Lower leg skin (tissue), 4 donors: ENCODE data around the gene ZNF273. TPM values are rescaled to one million over a fixed set of nuclear protein-coding genes. Genes with fewer than 3 reads are reported as not detected.
A peak's percentile ranks its signal among the peaks of the same experiment; 100 is the strongest.
"Not testable (repeated sequence)": the region's sequence is repeated elsewhere in the genome, so short reads cannot be mapped to it uniquely, and the experiment has no call there.

ENCODE experiments used
- DNase-seq, 2 donors: peaks; one replicate each; pipeline ENCODE4 v3.0.0-alpha.2; 2019; ENCODE audit warnings: low spot score in 2 of 2
- H3K4me3 ChIP-seq: fragments of 200-600 bp; sonication (generic); 2 replicates; pipeline ENCODE4 v1.5.1; 2017; ENCODE audit warnings: mild to moderate bottlenecking, low read depth; ENCODE audit not compliant: poor library complexity, severe bottlenecking
- CTCF ChIP-seq, 3 donors: fragments of 450-650 bp; IDR thresholded peaks; one replicate each; pipeline ENCODE4 v1.5.1; 2016; ENCODE audit warnings: antibody characterized with exemption in 3 of 3, mild to moderate bottlenecking in 3 of 3, moderate library complexity in 2 of 3
- POLR2A ChIP-seq, 2 donors: fragments of 450-650 bp; IDR thresholded peaks; one replicate each; pipeline ENCODE4 v1.6.1; 2016 to 2017; ENCODE audit warnings: antibody characterized with exemption in 2 of 2, mild to moderate bottlenecking in 1 of 2, moderate library complexity in 1 of 2
- WGBS, 2 donors: methylation state at CpG; one replicate each; pipeline ENCODE4 v1.1.5; 2018; 5-methylcytosine and 5-hydroxymethylcytosine counted together
- intact Hi-C: fragments of 100-400 bp; cut with DNase I; formaldehyde crosslinking; loops from one replicate; pipeline ENCODE4 v1.15.0; 2023; ENCODE audit warnings: low total_unique reads
- total RNA-seq, 4 donors: library from RNA; depleted of rRNA; stranded (reverse); fragments of >200 nt; gene quantifications; one replicate each; pipeline ENCODE4 v1.1.0, GENCODE V29; 2016

ZNF273 gene
- total RNA-seq, 4 donors from 2014 or later: 61.3 to 224 (median 66.3) TPM

GRCh38 chr7:64886956-64887545 is 16.0 kb upstream of the ZNF273 start:
- 75 to 81% methylated on average over 4 of the region's 4 CpGs for WGBS, 2 donors
- intact Hi-C loops: no loop called here
- peak in 1 of 2 donors; percentile 53 for DNase-seq
- TF ChIP-seq CTCF (IDR thresholded peaks at IDR 0.05) (no peak), POLR2A (IDR thresholded peaks at IDR 0.05) (no peak)
- H3K4me3 ChIP-seq: no peak overlapping the region

DNA sequence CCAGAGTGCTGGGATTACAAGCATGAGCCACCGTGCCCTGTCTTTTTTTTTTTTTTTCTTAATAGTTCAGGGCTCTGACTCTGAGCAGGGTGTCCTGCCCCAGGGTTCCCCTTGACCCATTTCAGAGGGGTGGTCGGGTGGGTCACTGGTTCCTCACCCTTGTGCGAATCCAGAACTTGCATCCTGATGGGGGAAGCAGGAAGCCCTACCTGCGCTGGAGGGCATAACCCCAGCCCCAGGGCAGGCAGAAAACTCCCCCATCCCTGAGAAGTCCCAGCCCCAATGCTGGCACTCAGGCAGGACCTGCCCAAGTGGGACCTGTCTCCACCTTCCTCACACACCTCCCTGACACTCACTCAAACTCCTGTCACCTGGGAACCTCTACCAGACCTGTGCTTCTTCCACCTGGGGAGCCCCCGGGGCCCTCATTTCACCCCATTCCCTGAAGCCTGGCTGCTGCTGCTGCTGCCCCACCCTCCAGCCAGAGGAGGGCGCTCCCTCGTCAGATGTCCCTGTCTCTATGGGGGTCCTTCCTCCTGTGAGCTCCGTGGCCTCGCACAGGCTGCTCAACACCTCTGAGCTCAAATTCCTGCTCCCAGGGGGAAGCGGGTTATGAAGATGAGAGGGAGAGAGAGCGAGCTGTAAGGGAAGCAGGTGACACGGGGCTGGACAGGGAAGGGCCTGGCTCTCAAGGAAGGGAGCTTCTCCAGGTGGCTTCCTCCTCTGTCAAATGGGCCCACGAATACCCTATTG is 15.1 kb upstream of the ZNF273 start:
- 30 to 48% methylated on average over 13 of the region's 13 CpGs for WGBS, 2 donors
- DNase-seq: peak in 1 of 2 donors; percentile 86
- intact Hi-C loops: no loop called here
- no peak for TF ChIP-seq CTCF (IDR thresholded peaks at IDR 0.05)
- no peak for TF ChIP-seq POLR2A (IDR thresholded peaks at IDR 0.05)
- H3K4me3 ChIP-seq: no peak overlapping the region

- 13 to 41% methylated on average over 15 to 17 of the region's 17 CpGs for WGBS, 2 donors
- no peak overlapping the region for H3K4me3 ChIP-seq
- TF ChIP-seq CTCF (IDR thresholded peaks at IDR 0.05) (no peak), POLR2A (IDR thresholded peaks at IDR 0.05) (no peak)
- intact Hi-C loops: no loop called here
- no peak for DNase-seq
Observed at GRCh38 chr7:64888561-64888900, 14.5 kb upstream of the ZNF273 start.

GRCh38 chr7:64888901-64889685 is 14.0 kb upstream of the ZNF273 start:
- TF ChIP-seq POLR2A (IDR thresholded peaks at IDR 0.05) (no peak), CTCF (IDR thresholded peaks at IDR 0.05) (no peak)
- intact Hi-C loops: no loop called here
- peak; percentile 12 to 86 for DNase-seq
- H3K4me3 ChIP-seq: no peak overlapping the region
- 31 to 45% methylated on average over 42 to 55 of the region's 60 CpGs for whole genome bisulfite sequencing, 2 donors

- peak in 1 of 2 donors; percentile 80 for DNase-seq
- no peak overlapping the region for H3K4me3 ChIP-seq
- intact Hi-C loops: no loop called here
- WGBS, 2 donors: 49 to 52% methylated on average over 17 to 18 of the region's 18 CpGs
- no peak for TF ChIP-seq POLR2A (IDR thresholded peaks at IDR 0.05)
- no peak for TF ChIP-seq CTCF (IDR thresholded peaks at IDR 0.05)
Observed at GRCh38 chr7:64889686-64890162, 13.3 kb upstream of the ZNF273 start.

GRCh38 chr7:64890273-64890672 is 12.8 kb upstream of the ZNF273 start:
- intact Hi-C loops, H3K4me3 ChIP-seq: not testable (repeated sequence)
- peak in 1 of 2 donors; percentile 71 for DNase-seq
- WGBS, 2 donors: 30 to 44% methylated on average over 2 to 3 of the region's 3 CpGs
